Parathyroid adenoma (tissue), 2 donors: ENCODE results near the gene KIF4B.
"Not testable (repeated sequence)": the region's sequence is repeated elsewhere in the genome, so short reads cannot be mapped to it uniquely, and the experiment has no call there.

Experiments used
- H2AFZ ChIP-seq: fragments of 300-600 bp; sonication (generic); one replicate; pipeline ENCODE4 v1.7.0; 2017; ENCODE audit warnings: antibody characterized with exemption, mild to moderate bottlenecking
- H3K27ac ChIP-seq: fragments of 300-600 bp; sonication (generic); one replicate; pipeline ENCODE4 v1.7.0; 2017
- H3K27me3 ChIP-seq: fragments of 300-600 bp; sonication (generic); one replicate; pipeline ENCODE4 v1.7.0; 2017; ENCODE audit warnings: low read length; ENCODE audit not compliant: control insufficient read depth, insufficient read depth
- H3K36me3 ChIP-seq: fragments of 300-600 bp; sonication (generic); one replicate; pipeline ENCODE4 v1.7.0; 2017; ENCODE audit warnings: low read length; ENCODE audit not compliant: control insufficient read depth, insufficient read depth
- H3K4me1 ChIP-seq: fragments of 300-600 bp; sonication (generic); one replicate; pipeline ENCODE4 v1.7.0; 2017; ENCODE audit warnings: control low read depth
- H3K4me2 ChIP-seq: fragments of 300-600 bp; sonication (generic); one replicate; pipeline ENCODE4 v1.7.0; 2017; ENCODE audit warnings: low read length
- H3K4me3 ChIP-seq: fragments of 300-600 bp; sonication (generic); one replicate; pipeline ENCODE4 v1.7.0; 2017; ENCODE audit warnings: low read depth, low read length
- H3K79me2 ChIP-seq: fragments of 300-600 bp; sonication (generic); one replicate; pipeline ENCODE4 v1.7.0; 2017; ENCODE audit warnings: control low read depth
- H3K9ac ChIP-seq: fragments of 300-600 bp; sonication (generic); one replicate; pipeline ENCODE4 v1.7.0; 2017; ENCODE audit warnings: mild to moderate bottlenecking
- H3K9me3 ChIP-seq: fragments of 300-600 bp; sonication (generic); one replicate; pipeline ENCODE4 v1.7.0; 2017; ENCODE audit warnings: low read length; ENCODE audit not compliant: control insufficient read depth
- CTCF ChIP-seq: fragments of 300-600 bp; sonication (generic); IDR thresholded peaks from one replicate; pipeline ENCODE4 v1.7.0; 2017; ENCODE audit warnings: antibody characterized with exemption, mild to moderate bottlenecking
- donor health status: primary hyperparathyroidism.

KIF4B gene

GRCh38 chr5:155025895-155026294 is 12.3 kb downstream of the KIF4B start:
- Histone ChIP-seq H3K27ac (no peak overlapping the region), H3K79me2 (no peaks in the 10 kb centered on the region), H3K4me2 (no peak overlapping the region), H3K4me1 (no peaks in the 10 kb centered on the region), H2AFZ (no peak overlapping the region), H3K9me3 (no peaks in the 10 kb centered on the region), H3K36me3 (no peaks in the 10 kb centered on the region), H3K27me3 (no peaks in the 10 kb centered on the region), H3K4me3 (no peak overlapping the region), H3K9ac (no peak overlapping the region)
- TF ChIP-seq CTCF: no peak

- Histone ChIP-seq H3K4me3 (no peak overlapping the region), H3K79me2 (no peaks in the 10 kb centered on the region), H3K4me1 (no peaks in the 10 kb centered on the region), H2AFZ (no peak overlapping the region), H3K4me2 (no peak overlapping the region), H3K27me3 (no peaks in the 10 kb centered on the region), H3K9me3 (no peaks in the 10 kb centered on the region), H3K27ac (no peak overlapping the region), H3K36me3 (no peaks in the 10 kb centered on the region), H3K9ac (no peak overlapping the region)
- no peak for TF ChIP-seq CTCF
Observed at GRCh38 chr5:155027993-155028629, 14.6 kb downstream of the KIF4B start.

GRCh38 chr5:155029240-155029639 is 15.7 kb downstream of the KIF4B start:
- Histone ChIP-seq H3K79me2 (no peaks in the 10 kb centered on the region), H3K27me3 (no peaks in the 10 kb centered on the region), H2AFZ (no peak overlapping the region), H3K4me2 (no peak overlapping the region), H3K4me3 (no peak overlapping the region), H3K36me3 (no peaks in the 10 kb centered on the region), H3K9me3 (no peaks in the 10 kb centered on the region), H3K9ac (no peak overlapping the region), H3K27ac (no peak overlapping the region), H3K4me1 (no peaks in the 10 kb centered on the region)
- no peak for TF ChIP-seq CTCF

GRCh38 chr5:155034145-155034744 is 20.7 kb downstream of the KIF4B start:
- H2AFZ ChIP-seq, H3K4me2 ChIP-seq, H3K27me3 ChIP-seq, H3K9ac ChIP-seq, H3K36me3 ChIP-seq, H3K79me2 ChIP-seq, H3K27ac ChIP-seq, H3K4me1 ChIP-seq, H3K4me3 ChIP-seq, H3K9me3 ChIP-seq: not testable (repeated sequence)

DNA sequence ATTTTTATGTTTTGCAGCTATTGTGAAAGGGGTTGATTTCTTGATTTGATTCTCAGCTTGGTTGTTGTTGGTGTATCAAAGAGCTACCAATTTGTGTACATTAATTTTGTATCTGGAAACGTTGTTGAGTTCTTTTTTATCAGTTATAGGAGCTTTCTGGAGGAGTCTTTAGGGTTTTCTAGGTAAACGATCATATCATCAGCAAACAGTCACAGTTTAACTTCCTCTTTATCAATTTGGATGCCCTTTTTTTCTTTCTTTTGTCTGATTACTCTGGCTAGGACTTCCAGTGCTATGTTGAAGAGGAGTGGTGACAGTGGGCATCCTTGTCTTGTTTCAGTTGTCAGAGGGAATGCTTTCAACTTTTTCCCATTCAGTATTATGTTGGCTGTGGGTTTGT is 21.5 kb downstream of the KIF4B start:
- H3K4me1 ChIP-seq, H3K36me3 ChIP-seq, H3K4me3 ChIP-seq, H3K4me2 ChIP-seq, H3K9ac ChIP-seq, H2AFZ ChIP-seq, H3K27ac ChIP-seq, H3K9me3 ChIP-seq, H3K27me3 ChIP-seq, H3K79me2 ChIP-seq: not testable (repeated sequence)
